Measurements from ENCODE around the gene IPO4.

DNA sequence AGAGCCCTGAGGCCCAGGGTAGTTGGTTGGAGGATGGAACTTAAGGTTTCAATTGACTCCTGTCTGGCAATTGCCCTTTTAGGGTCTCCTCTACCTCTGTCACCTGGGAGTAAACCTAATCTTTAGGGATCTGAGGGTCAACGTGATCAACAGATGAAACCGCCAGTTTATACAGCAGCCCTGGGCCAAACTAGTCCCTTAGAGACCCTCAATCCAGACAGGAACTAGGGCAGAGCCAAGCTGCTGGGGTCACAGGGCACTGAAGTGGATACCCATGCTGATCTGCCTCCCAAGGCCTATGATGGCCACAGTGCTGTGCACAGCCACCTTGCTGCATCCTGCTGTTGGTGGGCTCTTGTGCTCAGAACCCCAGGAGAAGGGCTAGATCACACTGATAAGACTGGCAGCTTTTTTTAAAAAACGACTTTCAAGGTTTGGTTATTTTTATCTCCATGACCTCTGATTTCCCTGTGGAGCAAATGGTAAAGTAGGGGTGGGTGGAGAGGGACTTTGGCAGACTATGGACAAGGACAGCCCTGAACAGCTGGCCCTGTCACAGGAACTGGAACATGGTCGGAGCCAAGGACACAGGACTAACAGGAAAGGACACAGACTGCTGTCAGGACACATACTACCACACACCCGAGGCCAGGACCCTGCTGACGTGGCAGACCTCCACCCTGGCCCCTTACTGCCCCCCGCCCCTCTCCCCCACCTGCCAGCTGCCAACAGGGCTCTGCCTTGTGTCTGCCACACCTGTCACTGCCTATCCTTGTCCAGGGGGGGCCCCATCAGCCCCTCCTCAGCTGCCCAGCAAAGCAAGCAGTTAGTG lies 57.7 kb downstream of the IPO4 start:
- TF ChIP-seq CEBPB (IDR thresholded peaks at IDR 0.05; ENCODE audit: low read depth, low read length) (no peak), POLR2A (IDR thresholded peaks at IDR 0.05; ENCODE audit: low read depth, low read length) (no peak), CTCF (conservative IDR thresholded peaks at IDR 0.05; ENCODE audit: low read depth, low read length) (no peak)
